T-helper 2 cell (primary cell): ENCODE data around the gene PPP1R37.
A peak's percentile ranks its signal among the peaks of the same experiment; 100 is the strongest.

Experiments
- DNase-seq, 5 experiments: peaks; one replicate each; pipeline versions ENCODE4 v3.0.0 to v3.0.0-alpha.2; 2012 to 2022

Gene PPP1R37

GRCh38 chr19:45156011-45156630 is 63.1 kb downstream of the PPP1R37 start:
- no peak for DNase-seq

- DNase-seq, result no peak
Measured at GRCh38 chr19:45156751-45157150, 63.8 kb downstream of the PPP1R37 start.

- no peak for DNase-seq
Measured at GRCh38 chr19:45158503-45159209, 65.7 kb downstream of the PPP1R37 start.

- no peak for DNase-seq
Measured at GRCh38 chr19:45159210-45159970, 66.4 kb downstream of the PPP1R37 start.

GRCh38 chr19:45159971-45160324 is 67.0 kb downstream of the PPP1R37 start:
- no peak for DNase-seq

GRCh38 chr19:45160870-45161737 is 68.1 kb downstream of the PPP1R37 start, which contains the start of gene NKPD1:
Gene NKPD1, minus strand, starts transcription at chr19:45160982. Its CDS starts 832 bp downstream, at chr19:45160150.
- no peak for DNase-seq

GRCh38 chr19:45161738-45162607 is 69.0 kb downstream of the PPP1R37 start:
- DNase-seq, result no peak

GRCh38 chr19:45162608-45163143 is 69.7 kb downstream of the PPP1R37 start:
- DNase-seq, result no peak

GRCh38 chr19:45163156-45163555 is 70.2 kb downstream of the PPP1R37 start:
- no peak for DNase-seq

GRCh38 chr19:45163751-45164460 is 70.9 kb downstream of the PPP1R37 start:
- no peak for DNase-seq

GRCh38 chr19:45164577-45165335 is 71.8 kb downstream of the PPP1R37 start:
- DNase-seq, result peak; percentile 18 to 60 (median 42)

GRCh38 chr19:45166723-45167252 is 73.8 kb downstream of the PPP1R37 start:
- no peak for DNase-seq

GRCh38 chr19:45168767-45169351 is 75.9 kb downstream of the PPP1R37 start:
- no peak for DNase-seq

GRCh38 chr19:45169602-45170001 is 76.6 kb downstream of the PPP1R37 start:
- no peak for DNase-seq

GRCh38 chr19:45170146-45171106 is 77.4 kb downstream of the PPP1R37 start:
- no peak for DNase-seq

GRCh38 chr19:45171211-45171623 is 78.2 kb downstream of the PPP1R37 start:
- DNase-seq, result peak in 3 of 5 experiments; percentile 39 to 87 (median 51)

- peak in 1 of 5 experiments; percentile 71 for DNase-seq
Measured at GRCh38 chr19:45172173-45172572, 79.2 kb downstream of the PPP1R37 start.
